HG03575 (cell line): Measurements from ENCODE around the gene SHC3.
"Not testable (repeated sequence)": the region's sequence is repeated elsewhere in the genome, so short reads cannot be mapped to it uniquely, and the experiment has no call there.

ENCODE experiments used
- ATAC-seq: cut with Tn5 transposase; IDR thresholded peaks from one replicate; pipeline ENCODE4 v1.9.1; 2021; ENCODE audit not compliant: unreplicated experiment, insufficient number of reproducible peaks, low FRiP score; ENCODE audit errors: extremely low read depth

Gene SHC3, protein sequence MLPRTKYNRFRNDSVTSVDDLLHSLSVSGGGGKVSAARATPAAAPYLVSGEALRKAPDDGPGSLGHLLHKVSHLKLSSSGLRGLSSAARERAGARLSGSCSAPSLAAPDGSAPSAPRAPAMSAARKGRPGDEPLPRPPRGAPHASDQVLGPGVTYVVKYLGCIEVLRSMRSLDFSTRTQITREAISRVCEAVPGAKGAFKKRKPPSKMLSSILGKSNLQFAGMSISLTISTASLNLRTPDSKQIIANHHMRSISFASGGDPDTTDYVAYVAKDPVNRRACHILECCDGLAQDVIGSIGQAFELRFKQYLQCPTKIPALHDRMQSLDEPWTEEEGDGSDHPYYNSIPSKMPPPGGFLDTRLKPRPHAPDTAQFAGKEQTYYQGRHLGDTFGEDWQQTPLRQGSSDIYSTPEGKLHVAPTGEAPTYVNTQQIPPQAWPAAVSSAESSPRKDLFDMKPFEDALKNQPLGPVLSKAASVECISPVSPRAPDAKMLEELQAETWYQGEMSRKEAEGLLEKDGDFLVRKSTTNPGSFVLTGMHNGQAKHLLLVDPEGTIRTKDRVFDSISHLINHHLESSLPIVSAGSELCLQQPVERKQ

DNA sequence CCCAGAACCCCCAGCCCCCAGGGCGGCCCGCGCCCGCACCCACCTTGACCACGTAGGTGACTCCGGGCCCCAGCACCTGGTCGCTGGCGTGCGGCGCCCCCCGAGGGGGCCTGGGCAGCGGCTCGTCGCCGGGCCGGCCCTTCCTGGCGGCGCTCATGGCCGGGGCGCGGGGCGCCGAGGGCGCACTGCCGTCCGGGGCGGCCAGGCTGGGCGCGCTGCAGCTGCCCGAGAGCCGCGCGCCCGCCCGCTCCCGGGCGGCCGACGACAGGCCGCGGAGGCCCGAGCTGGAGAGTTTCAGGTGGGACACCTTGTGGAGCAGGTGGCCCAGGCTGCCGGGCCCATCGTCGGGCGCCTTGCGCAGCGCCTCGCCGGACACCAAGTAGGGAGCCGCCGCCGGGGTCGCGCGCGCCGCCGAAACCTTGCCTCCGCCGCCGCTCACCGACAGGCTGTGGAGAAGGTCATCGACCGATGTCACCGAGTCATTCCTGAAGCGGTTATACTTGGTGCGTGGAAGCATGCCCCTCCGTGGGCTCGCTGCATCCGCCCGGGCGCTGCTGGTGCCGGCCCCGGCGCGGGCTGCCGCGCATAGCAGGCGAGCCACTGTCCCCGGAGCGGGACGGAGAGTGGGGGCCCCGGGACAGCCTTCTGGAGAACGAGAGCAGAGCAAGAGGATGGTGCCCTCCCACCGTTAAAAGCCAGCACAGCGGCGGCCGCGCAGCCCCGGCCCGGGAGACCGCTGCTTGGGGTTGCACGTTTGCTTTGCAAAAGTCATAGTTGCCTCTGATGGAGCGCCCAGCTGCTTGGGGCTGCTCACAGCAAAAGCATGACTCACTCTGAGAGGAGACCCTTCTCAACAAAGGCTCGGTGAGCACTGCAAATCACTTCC lies at the start of gene SHC3:
Gene SHC3 (minus strand): TSS at position 875 of the 886 bp plus-strand sequence. CDS start 358 bp downstream, at position 517.
- no peak for ATAC-seq

DNA sequence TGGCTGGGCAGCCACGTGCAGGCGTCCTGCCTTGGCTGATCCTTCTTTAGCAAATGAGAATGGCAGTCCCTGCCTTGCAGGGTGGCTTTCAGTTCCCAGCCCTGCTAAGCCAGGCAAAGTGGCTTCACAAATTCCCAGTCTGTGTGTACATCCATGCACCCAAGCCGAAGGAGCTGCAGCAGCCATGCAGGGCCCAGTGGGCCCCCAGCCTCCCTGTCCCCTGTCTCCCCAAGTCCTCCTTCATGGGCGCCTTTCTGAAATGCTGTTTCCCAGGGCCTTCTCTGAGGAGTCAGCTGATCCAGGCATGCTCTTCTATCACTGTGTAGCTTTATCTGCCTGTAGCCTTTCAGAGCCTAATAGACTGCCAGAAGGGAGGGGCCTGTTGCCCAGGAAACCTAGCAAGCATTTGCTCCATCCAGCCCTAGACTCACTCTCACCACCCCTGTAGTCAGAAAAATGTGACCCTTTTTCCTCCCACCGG lies 47.4 kb upstream of the SHC3 start:
- ATAC-seq, result no peak

DNA sequence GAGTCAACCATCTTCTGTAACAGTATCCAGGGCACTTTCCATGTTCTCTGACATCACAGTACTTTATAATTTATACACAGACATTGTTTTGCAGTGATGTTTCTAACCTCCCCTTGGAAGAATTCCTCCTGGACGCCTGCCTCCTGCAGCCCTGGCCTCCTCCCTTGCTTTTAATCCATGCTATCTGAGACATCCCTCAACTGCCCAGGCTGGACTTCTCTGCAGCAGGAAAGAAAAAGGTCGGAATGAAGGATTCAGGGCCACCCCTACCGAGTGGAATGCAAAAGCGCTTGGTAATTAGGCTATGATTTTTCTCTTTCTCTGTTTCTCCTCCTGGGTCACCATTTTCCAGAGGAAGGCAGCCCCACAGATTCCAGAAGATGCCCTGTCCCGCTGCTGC lies 47.0 kb upstream of the SHC3 start:
- no peak for ATAC-seq

DNA sequence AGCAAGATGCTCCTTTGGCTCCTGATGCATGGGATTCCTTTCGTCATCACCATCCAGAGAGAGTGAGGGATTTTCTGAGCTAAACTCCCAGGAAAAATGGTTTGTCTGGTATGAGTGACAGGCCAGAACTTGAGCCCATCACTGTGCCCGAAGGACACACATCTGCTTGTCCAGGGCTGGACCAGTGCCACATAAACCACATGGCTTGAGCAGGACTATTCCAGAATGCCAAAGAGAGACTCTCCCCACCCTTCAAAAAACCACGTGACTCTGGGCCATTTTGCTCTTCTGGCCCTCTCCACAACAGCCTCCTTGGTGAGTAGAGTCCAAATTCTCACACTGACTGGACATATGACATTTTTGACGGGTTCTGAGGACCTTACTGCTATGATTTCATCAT lies 46.4 kb upstream of the SHC3 start:
- ATAC-seq, result no peak

DNA sequence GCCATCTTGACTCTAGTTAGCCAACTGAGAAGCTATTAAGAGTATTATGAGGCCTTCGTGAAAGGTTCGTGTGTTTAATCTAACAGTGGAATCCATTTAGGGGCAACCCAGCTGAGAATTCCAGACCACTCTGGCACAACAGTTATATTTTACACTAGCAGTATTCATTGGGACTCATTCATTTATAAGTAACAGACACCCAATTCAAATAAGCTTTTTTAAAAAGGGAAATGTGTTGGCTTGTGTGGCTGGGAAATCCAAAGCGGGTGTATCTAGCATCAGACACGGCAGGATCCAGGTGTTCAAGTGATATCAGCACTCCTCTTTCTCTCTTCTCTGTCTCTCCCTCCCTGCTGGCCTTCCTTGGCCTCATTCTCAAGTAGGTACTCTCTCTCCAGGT lies 46.0 kb upstream of the SHC3 start:
- ATAC-seq, result no peak

DNA sequence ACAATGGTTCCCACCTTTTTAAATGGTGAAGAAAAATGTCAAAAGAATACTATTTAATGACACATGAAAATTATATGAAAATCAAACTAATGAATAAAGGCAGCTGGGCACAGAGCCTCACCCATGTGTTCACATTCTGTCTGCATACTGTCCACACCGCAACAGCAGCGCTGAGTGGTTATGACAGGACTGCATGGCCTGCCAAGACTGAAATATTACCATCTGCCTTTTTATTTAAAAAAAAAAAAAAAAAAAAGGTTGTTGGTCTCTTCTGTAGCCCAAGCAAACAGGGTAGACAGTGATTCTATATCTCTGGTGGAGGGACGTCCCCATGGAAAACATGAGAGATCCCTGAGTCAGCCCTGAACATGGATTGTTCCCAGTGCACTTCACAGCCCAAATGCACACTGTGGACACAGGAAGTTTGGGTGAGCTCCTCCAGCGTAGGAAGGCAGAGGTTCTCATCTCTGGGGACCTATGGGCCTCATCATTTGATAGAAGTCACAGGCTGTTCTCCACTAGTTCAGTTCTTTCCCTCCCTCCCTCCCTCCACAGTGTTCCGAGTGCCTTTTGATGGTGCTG lies 44.9 kb upstream of the SHC3 start:
- no peak for ATAC-seq

DNA sequence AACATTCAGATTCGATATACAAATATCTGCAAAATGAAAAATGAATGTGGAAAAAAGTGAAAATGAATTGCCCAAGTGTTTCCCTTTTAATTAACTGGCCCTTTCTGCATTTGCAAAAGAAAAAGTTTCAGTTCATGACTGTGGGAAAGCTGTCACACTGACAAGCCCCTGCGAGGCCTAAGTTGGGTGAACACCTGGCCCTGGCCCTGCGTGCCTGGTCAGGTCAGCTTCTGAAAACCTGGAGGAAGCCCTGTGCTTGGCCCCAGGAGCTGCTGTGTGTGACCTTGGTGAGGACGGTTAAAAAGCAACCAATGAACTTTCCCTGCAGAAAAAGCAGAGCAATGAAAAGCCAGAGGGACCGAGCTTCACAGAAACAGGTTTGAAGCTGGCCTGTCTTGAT lies 41.0 kb upstream of the SHC3 start:
- ATAC-seq, result no peak

DNA sequence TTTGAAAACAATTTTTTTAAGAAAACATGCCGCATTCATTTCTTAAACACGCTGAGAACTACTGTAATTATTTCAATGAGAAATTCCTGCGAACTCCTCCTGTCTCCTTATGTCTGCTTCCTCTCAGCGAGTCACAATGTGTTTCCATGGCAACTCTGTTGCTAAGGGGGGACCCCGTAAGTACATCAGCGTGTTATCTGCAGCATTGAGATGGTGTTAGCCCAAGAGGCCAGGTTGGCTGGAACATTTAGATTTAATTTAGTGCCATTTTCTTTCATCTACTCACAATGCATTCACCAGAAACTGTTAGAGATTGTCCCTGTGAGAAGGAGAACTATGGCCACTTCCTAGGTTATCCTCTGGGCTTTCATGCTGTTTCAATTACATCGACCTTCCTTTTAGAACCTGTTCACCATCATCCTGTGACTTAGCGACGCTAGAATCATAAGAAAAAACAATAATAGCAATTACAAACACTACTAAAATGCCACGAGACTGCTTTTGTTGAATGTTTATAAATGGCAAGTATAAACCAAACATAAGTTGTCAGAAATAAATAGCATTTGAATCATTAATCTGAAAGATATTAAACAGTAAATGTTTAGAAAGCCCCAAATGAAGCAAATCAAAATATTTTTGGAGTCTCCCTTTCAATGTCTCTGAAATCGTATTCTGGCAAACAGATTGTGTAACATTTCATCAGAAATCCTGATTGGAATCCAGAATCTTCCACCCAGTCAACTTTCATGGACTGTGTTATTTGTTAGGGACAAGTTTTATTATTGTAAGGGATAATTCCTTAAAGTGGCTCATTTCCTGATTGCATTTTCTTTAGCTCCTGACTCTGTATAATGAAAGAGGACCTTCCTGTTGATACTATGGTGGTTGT lies 39.7 kb upstream of the SHC3 start:
- no peak for ATAC-seq

DNA sequence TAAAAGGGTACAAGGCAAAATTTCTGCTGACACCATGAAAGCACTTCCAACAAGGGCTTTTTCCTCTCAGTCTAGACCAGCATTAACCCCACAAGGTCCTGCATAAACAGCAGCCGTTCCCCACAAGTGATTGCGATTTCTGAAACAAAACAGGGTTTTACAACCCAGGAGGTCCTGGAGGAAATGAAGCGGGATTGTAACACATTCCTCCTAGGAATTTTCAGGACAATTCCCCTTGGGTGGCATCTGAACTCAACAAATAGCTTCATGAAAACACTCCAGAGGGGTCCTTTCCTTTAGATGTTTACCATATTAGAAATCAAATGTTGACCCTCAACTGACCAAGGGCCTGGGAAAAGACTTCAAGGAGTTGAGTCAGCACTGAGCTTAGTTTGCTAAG lies 36.7 kb upstream of the SHC3 start:
- ATAC-seq, result no peak

DNA sequence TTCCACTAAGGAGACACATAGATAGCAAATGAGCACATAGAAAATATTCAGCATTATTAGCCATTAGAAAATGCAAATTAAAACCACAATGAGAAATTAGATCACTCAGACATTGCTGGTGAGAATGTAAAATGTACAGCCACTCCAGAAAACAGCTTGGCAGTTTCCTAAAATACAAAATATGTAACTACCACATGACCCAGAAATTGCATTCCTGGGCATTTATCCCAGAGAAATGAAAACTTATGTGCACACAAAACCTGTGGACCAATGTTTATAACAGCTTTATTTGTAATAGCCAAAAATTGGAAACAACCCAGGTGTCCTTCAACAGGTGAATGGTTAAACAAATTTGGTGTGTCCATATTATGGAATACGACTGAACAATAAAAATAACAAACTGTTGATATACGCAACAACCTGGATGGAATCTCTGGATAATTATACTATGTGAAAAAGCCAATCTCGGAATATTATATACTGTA lies 34.8 kb upstream of the SHC3 start:
- no peak for ATAC-seq

DNA sequence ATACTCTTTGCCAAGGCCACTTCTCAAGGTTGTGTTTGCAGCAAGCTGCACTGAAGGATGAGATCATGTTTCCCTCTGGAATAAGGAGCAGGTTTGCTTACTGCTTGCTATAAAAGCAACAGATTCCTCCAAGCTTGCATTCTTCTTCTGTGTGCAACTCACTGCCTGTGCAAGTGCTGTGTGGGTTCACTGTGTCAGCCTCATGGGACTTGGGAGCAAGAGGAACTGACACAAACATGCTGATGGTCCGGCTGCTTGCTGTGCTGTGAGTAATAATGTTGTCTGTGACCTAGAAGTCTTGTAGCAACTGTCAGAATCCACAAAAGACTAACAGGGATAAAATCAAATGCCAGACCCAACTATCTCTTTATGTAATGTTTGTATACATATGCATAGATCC lies 33.6 kb upstream of the SHC3 start:
- no peak for ATAC-seq

DNA sequence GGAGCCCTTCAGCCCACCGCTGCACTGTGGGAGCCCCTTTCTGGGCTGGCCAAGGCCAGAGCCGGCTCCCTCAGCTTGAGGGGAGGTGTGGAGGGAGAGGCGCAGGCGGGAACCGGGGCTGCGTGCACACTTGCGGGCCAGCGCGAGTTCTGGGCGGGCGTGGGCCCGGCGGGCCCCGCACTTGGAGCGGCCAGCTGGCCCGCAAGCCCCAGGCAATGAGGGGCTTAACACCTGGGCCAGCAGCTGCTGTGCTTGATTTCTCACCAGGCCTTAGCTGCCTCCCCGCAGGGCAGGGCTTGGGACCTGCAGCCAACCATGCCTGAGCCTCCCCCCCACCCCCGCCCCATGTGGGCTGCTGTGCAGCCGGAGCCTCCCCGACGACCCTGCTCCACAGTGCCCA lies 30.7 kb upstream of the SHC3 start:
- ATAC-seq, result not testable (repeated sequence)

DNA sequence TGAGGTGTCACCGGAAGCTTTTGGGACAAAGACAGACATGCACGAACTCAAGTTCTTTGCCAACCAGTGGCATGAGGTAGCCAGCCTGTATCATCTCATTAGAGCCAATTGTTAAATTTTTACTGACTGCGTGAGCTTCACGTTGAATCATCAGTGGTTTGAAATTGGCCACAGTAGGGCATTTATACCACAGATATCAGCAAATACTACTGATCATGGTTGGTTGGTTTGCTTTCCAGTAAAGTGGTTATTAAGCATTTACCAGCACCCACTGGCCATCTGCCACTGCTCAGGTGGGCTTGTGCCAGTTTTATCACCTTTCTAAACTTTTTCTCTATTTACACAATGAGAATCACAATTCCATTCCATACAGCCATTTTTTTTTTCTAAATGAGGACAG lies 28.4 kb upstream of the SHC3 start:
- no peak for ATAC-seq

DNA sequence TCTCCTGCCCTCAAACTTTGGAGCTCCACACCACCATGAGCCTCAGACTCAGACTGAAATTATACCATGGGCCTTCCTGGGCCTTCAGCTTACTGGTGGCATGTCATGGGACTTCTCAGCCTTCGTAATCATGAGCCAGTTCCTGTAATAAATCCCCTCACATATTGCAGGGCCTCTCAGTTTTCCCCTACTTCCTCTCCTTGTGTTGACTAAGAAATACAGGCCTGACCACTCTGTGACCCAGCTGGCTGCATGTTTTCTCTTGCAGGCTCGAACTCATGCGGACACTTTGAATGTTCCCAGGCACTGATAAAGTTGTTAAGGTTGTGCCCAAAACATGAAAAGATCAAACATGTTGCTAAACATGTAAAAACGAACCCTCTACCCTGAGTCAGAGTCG lies 26.2 kb upstream of the SHC3 start:
- no peak for ATAC-seq

DNA sequence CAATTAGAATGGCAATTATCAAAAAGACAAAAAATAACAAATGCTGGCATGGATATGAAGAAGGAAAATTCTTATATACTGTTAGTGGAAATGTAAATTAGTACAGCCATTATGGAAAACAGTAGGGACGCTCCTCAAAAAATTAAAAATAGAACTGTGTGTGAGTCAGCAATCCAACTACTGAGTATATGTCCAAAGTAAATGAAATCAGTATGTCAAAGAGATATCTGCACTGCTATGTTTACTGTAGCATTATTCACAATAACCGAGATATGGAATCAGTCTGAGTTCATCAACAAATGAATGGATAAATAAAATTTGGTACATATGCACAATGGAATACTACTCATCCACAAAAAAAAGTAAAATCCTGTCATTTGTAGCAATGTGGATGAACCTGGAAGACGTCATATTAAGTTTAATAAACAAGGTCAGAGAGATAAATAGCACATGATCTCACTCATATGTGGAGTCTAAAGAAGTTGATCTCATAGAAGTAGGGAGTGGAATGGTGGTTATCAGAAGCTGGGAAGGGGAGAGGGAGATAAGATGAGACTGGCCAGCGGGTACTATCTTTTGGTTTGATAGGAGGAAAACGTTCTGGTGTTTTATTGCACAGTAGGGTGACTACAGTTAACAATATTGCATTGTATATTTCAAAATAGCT lies 16.6 kb upstream of the SHC3 start:
- no peak for ATAC-seq

DNA sequence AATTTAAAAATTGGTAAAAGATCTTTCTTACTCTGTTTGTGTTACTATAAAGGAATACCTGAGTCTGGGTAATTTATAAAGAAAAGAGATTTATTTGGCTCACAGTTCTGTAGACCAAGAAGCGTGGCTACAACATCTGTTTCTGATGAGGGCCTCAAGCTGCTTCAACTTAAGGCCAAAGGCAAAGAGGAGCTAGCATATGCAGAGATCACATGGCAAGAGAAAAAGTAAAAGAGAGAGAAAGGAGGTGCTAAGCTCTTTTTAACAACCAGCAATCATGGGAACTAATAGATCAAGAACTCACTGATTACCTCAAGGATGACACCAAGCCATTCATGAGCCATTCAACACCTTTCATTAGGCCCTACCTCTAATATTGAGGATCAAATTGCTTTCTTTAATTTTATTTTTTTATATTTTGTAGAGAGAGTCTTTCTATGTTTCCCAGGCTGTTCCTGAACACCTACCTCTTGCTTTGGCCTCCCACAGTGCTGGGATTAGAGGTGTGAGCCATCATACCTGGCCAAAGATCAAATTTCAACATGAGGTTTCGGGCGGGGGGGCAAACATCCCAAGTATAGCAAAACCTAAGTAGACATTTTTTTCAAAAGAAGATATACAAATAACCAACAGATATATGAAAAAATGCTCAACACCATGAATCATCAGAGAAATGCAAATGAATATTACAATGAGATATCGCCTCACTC lies 16.0 kb upstream of the SHC3 start:
- ATAC-seq, result no peak

DNA sequence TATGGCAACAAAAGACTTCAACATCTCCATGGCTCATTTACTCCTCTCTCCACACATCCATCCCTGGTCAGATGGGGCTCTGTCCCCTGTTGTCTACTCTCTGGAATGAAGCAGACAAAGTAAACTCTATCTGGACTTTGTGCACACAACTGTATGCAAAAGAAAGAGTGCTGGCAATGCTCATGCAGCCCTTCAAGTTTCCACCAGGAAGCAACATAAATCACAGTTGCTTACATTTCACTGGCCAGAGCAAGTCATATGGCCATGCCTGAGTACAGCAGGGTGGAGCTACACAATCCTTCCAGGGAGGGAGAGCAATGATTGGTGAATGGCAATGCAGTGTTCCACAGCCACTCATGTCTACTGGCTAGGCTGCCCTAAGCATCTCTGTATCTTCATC lies 12.4 kb upstream of the SHC3 start:
- no peak for ATAC-seq
